GM18508 (cell line): ENCODE results near the gene ZNF618.

Experiments
- ATAC-seq: cut with Tn5 transposase; IDR thresholded peaks from one replicate; pipeline ENCODE4 v1.9.1; 2021; ENCODE audit warnings: moderate number of reproducible peaks; ENCODE audit not compliant: insufficient read depth, unreplicated experiment

The ZNF618 gene

DNA sequence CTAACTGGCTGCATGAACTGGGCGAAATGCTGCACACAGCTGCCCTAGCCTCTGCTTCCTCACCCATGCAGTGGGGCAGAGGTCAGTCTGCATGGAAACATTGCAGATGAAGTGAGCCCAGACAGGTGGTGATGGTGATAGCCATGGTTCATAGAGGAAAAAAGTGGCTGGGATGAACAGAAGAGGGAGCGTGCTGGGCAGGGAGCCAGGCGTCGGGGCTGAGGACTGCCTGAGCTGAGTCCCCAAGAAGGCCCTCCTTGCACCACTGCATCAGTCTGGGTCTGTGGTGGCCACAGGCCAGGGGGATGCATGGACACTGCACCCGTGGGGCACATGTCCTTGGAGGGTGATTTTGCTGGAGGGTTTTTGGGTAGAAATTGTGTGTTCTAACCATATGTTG, 121.5 kb downstream of the ZNF618 start:
- ATAC-seq: no peak

DNA sequence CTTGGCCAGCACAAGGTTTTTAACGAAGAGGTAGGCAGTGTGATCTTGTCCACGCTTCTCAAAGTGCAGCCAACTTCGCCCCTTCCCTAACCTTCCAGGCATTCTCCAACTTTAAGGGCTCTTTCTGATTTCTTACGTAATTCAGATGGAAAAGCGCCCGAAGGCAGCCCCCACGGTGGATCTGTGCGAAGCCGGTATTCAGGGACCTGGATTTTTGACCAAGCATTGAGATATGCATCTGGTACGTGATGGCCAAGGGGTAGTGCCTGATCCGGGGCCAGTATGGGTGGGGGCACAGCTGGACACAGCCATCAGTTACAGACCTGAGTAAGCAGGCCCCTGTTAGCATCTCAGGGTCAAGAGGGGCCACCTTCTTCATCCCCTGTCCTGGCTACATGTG, 122.0 kb downstream of the ZNF618 start:
- no peak for ATAC-seq

DNA sequence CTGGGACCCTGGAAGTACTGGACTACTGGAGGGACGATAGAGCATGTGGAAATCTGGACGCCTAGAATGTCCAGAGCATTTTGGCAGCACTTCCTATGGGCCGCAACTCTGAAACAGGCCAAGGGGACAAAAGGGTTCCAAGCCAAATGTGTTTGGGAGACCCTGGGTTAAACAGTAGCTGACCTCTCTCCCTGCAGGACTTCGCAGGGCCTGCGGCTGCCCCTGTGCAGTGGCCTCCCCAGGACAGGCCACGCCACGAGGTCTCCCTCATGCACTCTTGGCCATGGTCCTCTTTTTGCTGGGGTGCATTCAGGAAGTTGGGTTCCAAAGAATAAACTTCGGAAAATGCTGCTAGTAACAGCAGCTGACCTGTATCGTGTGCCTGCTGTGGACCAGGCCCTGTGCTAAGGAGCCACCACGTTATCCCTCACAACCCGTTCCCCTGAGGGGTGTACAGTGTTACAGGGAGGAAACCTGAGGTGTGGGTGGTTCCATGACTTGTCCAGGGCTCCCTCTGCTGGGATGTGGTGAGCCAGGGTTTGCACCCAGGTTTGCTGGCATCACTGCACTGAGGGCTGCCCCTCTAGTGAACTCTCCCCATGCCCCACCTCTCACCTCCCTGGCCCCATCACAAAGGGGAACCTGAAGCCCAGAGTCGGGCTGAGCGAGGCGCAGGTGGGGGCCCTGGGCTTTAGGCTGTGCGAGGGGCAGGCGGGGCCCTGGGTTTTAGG, 122.6 kb downstream of the ZNF618 start:
- ATAC-seq: no peak

DNA sequence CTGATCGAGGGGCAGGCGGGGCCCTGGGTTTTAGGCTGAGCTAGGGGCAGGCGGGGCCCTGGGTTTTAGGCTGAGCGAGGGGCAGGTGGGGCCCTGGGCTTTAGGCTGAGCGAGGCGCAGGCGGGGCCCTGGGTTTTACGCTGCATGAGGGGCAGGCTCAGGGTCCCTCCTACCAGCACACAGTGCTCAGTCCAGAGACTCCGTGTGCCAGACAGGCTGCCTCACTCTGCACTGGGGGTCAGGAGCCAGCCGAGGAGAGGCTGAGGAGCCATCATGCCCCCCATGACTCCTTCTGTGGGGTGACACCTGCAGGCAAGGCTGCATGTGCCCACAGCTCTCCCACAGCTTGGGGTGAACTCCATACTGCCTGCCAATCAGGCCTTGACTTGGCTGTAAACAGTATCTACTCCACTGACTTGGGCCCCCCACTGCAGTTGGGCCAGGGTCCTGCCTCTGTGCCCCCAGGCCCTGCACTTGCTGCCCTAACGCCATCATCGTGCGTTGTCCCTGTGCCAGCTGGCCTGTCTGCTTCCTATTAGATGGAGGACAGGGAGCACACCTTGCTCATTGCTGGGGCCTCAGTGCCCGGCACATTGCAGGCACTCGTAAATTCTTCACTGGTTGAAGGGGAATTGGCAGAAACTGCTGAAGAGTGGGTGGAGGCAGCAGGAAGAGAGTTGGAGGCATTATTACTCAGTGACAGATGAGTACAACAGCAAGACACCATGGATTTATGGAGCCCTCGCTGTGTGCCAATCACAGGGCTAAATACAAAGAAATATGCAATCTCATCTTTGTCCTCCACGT, 123.3 kb downstream of the ZNF618 start:
- ATAC-seq: no peak

DNA sequence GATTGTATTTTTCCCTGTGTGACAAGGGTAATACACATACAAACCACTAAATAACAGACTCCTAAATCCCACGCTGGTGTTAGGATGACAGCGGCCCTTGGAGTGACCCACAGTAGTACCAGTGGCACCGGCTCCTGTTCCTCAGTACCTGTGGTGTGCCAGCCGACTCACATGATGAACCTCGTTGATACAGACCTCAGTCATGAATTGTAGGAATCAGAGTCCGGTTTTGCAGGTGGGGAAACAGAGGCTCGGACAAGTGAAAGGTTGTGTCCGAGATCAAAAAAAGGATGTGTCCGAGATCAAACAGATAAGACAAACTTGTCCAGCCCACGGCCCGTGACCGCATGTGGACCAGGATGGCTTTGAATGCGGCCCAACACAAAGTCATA, 124.0 kb downstream of the ZNF618 start:
- no peak for ATAC-seq

DNA sequence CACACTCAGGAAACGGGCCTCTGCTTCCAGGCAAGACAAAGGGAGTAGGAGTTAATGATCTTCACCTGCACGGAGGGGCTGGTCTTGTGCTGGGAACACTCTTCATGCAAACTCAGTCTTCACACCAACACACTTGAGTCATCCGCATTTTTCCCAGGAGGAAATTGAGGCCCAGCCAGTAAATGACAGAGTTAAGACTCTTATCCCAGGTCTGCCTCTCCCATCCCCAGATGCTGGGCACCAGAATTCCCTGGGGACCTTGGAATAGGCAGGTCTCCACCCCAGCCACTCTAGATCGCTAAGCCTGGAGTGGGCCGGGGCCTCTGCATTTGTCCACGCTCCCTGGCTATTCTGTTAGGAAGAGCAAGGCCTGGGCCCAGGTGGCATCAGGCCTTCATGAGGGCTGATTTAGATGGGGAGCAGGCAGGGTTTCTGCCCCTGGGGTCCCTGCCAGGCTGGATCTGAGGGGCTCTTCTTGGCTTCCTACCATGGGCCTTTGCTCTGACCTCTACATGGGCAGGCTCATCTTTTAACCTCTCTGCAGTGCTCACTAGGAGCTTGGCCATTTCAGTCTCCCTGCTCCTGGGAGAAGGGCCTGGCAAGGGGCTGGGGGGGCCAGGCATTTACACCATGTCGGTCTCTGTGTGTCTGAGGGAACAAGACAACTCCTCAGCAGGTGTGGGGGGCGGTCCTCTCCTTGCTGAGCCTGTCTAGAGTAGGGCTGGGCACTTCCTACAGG, 124.7 kb downstream of the ZNF618 start:
- ATAC-seq: no peak

DNA sequence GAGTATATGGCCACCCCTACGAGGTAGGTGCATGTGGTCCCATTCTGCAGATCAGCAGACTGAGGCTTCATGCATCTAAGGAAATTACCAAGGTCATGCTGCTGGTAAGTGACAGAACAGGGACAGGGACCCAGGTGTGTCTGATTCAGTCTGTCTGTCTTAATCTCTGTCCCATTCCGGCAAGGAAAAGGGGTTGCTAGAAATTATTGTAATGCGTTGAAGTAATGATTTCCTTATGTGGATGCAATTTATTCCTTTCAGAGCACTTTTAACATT, 125.2 kb downstream of the ZNF618 start:
- no peak for ATAC-seq

DNA sequence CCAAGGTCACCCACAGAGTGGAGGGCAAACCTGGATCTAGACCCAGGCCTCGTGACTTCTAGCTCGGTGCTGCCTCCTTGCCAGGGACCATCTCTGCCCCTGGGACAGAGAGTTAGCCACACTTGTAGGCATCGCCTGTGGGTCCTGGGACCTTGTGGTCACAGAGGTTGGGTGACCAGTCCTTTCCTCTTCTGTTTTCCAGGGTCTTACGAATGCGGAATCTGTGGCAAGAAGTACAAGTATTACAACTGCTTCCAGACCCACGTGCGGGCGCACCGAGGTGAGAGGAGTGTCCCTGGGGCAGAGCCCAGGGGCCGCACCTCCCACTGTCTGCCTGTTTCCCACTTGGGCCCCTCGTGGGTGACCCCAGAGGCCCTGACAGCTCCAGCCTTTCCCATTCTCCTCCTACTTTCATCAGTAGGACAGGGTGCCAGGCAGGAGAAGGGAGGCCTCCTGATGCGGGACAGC, 125.7 kb downstream of the ZNF618 start:
- ATAC-seq: no peak

DNA sequence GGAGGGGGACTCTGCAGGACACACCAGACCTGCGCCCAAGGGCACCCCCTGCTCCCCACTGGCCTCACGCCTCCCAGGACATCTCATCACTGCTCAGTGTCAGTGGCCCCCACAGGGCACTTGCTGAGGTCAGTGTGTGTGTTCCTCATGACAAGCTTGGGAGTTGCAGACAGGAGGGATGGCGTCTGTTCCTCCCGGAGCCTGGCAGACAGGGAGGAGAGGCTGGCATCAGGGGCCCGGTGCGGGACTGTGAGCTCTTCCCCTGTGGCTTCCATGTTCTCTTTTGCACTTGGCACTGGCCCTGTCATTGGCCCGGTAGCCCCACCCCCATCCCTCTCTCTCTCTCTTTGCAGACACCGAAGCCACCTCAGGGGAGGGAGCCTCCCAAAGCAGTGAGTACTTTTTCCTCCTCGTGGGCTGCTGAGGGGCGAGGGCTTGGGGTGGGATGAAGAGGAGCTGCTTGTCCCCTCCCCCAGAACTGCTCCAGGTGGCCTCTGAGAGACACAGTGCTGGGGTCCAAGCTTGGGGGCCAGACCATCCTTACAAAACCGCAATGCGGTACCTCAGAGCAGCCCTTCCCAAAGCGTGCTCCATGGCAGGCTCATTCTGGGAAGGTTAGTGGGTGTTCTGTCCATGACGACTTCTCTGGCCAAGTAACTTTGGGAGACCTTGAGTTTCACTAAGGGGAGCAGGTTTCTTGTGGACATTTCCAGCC, 126.3 kb downstream of the ZNF618 start:
- no peak for ATAC-seq

DNA sequence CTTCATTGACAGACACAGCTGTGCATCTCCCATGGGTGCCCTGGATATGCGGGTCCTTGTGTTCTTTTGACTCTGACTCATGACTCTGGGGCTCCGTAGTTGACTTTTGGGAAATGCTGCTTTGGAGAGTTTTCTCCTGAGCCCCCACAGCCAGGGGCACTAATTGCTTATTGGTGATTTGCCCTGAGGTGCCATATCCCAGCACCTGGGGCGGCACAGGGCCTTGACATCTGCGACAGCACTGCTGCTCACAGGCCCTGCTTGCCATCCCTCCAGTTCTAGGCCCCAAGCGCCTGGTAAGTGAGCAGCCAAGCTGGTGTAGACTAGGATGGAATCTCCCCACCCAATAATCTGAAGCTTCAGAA, 126.9 kb downstream of the ZNF618 start:
- no peak for ATAC-seq

DNA sequence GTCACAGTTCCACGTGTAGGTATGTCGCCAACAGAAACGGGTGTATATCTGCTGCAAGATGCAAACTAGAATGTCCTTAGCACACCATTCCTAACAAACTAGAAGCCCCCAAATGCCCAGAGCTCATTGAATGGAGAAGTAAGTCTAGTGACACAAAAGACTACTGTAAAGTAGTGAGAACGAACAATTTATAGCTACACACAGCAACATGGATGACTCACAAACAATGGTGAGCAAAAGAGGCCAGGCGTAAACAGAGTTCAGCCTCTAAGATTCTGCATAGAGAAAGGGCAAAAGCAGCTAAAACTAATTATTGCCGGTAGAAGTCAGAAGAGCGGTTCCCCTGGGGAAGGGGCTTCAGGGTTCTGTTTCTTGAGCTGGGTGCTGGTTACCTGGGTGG, 127.2 kb downstream of the ZNF618 start:
- ATAC-seq: no peak

DNA sequence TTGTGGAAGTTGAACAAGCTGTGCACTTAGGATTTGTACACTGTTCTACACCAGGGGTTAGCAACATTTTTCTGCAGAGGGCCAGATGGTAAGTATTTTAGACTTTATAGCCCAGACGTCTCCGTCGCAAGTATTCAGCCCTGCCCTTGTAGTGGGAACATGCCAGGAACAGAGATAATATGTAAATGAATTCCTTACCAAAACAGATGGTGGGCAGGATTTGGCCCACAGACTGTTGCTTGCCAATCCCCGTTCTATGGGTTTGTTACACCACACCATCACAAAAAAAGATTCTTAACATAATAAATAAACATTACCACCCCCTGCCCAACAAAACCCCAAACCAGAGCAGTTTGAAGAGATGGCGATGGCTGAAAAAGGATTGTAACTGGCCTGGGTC, 127.6 kb downstream of the ZNF618 start:
- no peak for ATAC-seq

DNA sequence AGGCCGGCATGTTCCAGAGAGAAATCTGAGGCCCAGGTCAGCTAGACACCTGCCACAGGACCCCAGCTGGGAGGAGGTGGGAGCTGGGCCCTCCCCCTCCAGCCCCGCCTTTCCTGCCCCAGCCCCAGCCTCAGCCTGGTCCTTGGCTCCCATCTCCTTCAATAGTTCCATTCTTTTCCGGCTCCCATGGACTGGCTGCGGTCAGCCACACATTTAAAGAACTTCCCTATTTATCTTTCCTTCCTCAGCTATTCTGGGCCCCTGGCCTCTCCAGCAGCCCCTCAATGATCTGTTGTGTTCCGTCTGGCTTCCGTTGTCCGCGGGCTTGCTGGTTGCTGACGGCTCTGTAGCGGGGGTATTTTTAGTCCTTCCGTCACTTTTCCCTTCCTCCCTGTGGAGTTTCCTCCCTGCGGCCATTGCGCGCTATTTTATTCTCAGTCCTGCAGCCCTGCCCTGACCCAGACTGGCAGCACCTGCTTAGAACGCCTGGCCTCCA, 128.2 kb downstream of the ZNF618 start:
- no peak for ATAC-seq

DNA sequence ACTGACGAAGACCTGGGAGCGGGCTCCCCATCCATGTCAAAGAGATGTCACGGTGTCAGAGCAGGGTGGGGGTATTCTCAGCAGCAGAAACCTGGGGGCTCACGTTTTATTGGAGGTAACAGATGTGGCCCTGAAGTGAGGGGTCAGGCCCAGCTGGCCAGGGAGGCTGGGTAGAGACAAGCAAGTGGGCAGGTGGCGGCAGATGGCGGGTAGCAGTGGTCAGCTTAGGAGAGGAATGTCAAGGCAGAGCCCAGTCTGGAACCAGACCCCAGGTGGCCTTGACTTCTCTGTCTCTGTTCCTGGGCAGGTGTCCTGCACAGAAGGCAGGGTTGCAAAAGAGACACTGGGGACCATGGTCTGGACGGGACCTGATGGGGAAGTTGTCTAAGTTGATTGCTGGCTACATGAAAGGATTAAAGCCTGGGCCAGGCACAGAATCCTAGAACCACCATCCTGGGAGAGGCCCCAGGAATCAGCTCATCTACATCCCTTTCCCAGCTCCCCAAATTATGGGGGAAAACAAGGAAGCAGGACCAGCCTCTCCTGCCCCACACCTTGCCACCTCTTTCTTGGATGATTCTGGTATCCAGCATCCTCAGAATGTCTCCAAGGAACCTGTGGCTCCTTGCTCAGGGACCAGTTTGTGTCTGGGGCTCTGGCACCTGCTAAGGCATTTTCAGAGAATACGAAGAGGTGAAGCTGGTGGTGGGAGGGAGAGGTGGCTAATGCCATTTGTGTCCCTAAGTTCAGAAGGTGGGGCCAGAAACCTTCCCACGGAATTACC, 129.5 kb downstream of the ZNF618 start:
- ATAC-seq: no peak

DNA sequence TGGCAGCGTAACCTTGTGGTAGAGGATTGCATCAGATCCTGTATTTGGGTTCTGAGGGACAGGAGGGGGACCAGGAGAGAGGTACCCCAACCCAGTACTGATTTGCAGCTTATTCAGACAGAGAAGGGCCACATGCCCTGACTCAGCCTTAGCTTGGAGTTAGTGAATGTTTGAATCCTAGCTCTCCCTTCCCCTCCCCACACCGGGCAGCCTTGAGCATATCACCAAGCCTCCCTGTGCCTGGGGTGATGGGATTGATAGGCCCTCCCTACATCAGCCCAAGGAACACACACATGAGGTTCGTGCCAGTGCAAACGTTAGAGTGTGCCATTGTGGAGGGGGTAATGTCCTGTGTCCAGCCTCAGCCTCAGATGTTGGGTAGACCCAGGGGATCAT, 130.0 kb downstream of the ZNF618 start:
- no peak for ATAC-seq

DNA sequence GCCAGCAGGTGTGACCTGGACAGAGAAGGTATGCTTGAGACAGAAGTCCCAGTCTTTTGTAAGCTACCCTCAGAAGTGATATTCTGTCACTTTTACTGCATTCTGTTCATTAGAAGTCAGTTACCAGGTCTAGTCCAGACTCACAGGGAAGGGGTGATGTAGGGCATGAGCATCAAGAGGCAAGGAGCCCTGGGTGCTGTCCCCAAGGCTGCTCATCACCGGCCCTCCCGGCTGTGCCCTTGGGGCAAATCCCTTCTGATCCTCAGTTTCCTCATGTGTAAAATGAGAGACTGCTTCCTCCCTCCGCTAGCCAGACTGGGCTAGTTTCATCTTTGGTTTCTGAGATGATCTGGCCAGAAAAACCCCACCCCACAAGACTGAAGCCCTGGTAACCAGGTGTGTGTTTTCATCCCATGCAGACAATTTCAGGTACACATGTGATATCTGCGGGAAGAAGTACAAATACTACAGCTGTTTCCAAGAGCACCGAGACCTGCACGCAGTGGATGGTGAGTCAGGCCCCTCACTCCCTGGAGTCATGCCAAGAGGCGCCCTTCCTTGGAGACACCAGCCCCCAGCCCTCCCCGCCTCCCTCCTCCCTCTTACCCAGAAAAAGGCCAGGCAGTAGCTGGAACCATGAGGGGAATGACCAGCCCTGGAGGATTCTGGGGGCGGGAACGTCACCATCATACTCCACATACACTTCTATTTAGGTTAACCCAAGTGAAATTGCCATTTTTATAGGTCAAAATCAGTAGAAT, 131.0 kb downstream of the ZNF618 start:
- ATAC-seq: no peak

DNA sequence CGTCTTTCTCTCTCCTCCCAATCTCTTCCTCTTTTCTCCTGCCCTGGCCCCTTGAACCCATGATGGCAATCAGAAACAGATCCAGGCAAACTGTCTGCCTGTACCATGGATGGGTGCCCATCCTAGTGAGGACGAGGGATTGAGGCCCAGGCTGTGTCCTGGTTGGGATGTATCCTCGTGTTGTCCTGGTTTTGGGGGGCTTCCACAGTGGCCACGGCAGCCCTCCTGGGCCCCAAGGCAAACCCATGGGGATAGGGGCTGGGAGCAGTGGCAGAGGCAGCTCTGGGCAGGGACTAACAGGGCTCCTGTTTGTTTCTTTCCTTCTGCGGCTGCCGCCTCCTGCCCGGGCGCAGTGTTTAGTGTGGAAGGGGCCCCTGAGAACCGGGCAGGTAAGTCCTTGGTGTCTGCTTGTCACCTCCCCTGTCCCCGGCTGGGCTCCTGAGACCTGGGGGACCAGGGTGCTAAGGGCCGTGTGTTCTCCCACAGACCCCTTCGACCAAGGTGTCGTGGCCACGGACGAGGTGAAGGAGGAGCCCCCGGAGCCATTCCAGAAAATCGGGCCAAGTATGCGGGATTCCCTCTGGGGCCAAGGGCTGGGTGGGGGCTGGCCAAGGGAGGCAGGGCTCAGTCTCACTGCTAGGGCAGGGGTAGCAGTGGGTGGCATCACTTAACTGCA, 132.0 kb downstream of the ZNF618 start:
- ATAC-seq: no peak

DNA sequence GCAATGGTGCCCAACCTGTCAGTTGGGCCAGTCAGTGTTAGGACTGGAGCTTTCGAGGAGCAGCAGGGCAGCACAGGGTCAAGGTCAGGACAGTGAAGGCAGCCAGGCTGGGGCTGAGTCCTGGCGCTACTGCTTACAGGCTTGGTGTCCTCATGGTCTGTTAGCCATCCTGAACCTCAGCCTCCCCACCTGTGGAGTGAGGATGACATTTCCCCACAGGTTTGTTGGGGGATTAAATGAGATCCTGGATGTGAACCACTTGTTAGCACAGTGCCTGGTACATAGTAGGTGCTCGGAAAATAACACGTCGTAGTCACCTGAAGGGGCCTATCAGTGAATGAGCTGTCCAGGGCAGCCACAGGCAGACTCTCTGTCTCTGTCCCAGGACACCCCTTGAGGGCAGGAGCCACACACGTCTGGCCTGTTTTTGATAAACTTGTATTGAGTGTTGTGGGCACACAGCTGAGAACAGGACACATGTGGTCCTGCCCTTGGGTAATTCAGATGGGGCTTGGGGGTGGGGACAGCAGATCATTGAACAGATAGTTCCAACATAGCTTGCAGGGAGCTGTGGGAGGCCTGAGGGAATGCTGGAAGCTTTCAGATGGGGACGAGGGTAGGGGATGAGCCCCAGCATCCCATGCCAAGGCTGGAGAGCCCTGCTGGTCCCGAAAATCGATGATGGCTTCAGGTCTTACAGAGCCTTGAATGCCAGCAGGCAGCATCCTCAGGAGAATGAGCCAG, 132.7 kb downstream of the ZNF618 start:
- no peak for ATAC-seq
